Right lobe of liver (tissue), 6 donors: ENCODE measurements around the gene PROZ. TPM values are rescaled to one million over a fixed set of nuclear protein-coding genes. Genes with fewer than 3 reads are reported as not detected.

Source experiments
- ATAC-seq, 4 donors: fragments of 200-7000 bp; cut with Tn5 transposase; one replicate each; pipeline ENCODE4 v1.9.1; 2020; ENCODE audit warnings: mild to moderate bottlenecking in 4 of 4, moderate library complexity in 4 of 4
- DNase-seq, 3 donors: peaks; one replicate each; pipeline ENCODE4 v3.0.0-alpha.2; 2020
- H3K27ac ChIP-seq, 3 donors: fragments of 200-600 bp; one replicate each; pipeline ENCODE4 v1.8.0; 2022
- H3K27me3 ChIP-seq, 2 donors: fragments of 200-600 bp; one replicate each; pipeline ENCODE4 v1.8.0; 2022
- H3K36me3 ChIP-seq, 4 donors: fragments of 200-600 bp; sonication (generic) in 1 of 4; one replicate each; pipeline versions ENCODE4 v1.5.1 to v1.8.0; 2017 to 2022; ENCODE audit warnings: control low read depth in 1 of 4
- H3K4me1 ChIP-seq, 4 donors: fragments of 200-600 bp; sonication (generic) in 1 of 4; one replicate each; pipeline versions ENCODE4 v1.5.1 to v1.8.0; 2017 to 2022; ENCODE audit warnings: control low read depth in 1 of 4
- H3K4me3 ChIP-seq, 3 donors: fragments of 200-600 bp; one replicate each; pipeline ENCODE4 v1.8.0; 2022
- H3K9me3 ChIP-seq, 4 donors: fragments of 200-600 bp; sonication (generic) in 1 of 4; one replicate each; pipeline versions ENCODE4 v1.5.1 to v1.8.0; 2017 to 2022; ENCODE audit warnings: control low read depth in 1 of 4
- CTCF ChIP-seq, 4 donors: fragments of 200-600 bp in 3 of 4; fragments of 450-650 bp in 1 of 4; IDR thresholded peaks; one replicate each; pipeline versions ENCODE4 v1.5.1 to v1.8.0; 2016 to 2022; ENCODE audit warnings: antibody characterized with exemption in 4 of 4, mild to moderate bottlenecking in 2 of 4
- POLR2A ChIP-seq: fragments of 450-650 bp; IDR thresholded peaks from one replicate; pipeline ENCODE4 v1.6.1; 2017; ENCODE audit warnings: antibody characterized with exemption, mild to moderate bottlenecking
- WGBS: methylation state at CpG from one replicate; pipeline ENCODE4 v1.1.6; 2018; ENCODE audit warnings: low coverage, low lambda C conversion rate; ENCODE audit not compliant: insufficient coverage; ENCODE audit errors: missing lambda C conversion rate; 5-methylcytosine and 5-hydroxymethylcytosine counted together
- intact Hi-C, 2 donors: fragments of 100-400 bp; cut with DNase I; formaldehyde crosslinking; loops; one replicate each; pipeline versions ENCODE4 v1.11.2 to v1.14.1; 2022
- total RNA-seq, 6 experiments: library from RNA; depleted of rRNA in 2 of 6; stranded (reverse); fragments of >200 nt in 2 of 6; fragmentation: NEBNext Ultra II Directional in 3 of 6; extraction: Animal tissue kit (Norgen Biotek cat#: 25700) in 3 of 6; gene quantifications; one replicate each; pipeline versions ENCODE4 v1.1.0 to v1.2.4, GENCODE V29; 2016 to 2023
- donor health status: DM: no; HTN: yes; CAD: no.
- donor health status: DM: no; HTN: no; CAD: no.
- donor health status: DM: no; HTN: no; CAD: no.
- donor health status: DM: no; HTN: yes; CAD: no.
- donor health status: DM: no; HTN: yes; CAD: no.

Gene PROZ
- total RNA-seq, 6 experiments from 2014 or later = 11.2 to 71.2 (median 56.9) TPM

DNA sequence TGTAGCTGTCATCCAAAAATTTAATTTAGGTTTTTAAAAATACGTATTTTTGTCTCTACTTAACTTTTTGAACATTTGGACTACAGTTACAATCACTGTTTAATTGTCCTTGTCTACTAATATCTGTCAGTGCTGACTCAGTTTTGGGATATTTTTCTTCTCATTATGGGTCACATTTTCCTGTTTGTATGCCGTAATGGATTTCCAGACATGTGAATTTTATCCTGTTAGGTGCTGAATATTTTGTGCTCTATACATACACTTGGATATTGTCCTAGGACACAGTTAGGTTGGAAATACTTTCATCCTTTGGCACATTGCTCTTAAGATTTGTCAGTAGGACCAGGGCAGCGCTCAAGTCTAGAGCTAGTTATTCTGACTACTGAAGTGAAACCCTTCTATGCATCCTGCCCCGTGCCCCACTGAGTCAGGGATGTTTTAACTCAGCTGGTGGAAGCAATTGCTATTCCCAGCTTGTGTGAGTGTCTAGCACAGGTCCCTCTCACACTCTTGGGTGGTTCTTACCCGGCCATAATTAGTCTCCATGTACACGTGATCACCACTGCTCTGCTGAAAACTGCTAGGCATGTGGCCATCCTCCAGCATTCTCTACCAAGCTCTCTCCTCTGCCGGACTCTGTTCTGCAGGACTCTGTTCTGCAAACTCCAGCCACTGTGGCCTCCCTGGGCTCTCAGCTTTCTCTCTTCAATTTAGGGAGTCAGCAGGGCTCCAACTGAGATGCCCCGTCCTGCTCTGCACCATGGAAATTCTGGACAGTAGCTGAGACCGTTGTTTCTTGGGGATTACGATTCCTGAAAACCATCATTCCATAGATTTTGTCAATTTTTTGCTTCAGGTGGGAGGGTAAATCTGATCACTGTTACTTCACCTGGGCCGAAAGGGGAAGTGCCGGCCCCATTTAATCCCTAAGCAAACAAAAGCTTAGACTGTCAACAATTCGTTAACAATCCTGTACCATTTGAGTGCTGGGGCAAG, 11.1 kb downstream of the PROZ start:
- Histone ChIP-seq H3K27ac (peak overlapping the region in 1 of 3 donors; percentile 6), H3K27me3 (no peaks in the 10 kb centered on the region), H3K36me3 (peaks cover 0 to 42% (median 6%) of the 10 kb centered on the region in 4 donors), H3K4me3 (no peak overlapping the region), H3K9me3 (no peaks in the 10 kb centered on the region), H3K4me1 (no peaks in the 10 kb centered on the region)
- WGBS = 74% methylated on average over 10 of the region's 13 CpGs
- TF ChIP-seq POLR2A (no peak), CTCF (IDR thresholded peaks at IDR 0.05) (no peak)
- ATAC-seq (peak; percentile 19 to 80 (median 50)), DNase-seq (no peak)
- intact Hi-C loops = no loop called here

DNA sequence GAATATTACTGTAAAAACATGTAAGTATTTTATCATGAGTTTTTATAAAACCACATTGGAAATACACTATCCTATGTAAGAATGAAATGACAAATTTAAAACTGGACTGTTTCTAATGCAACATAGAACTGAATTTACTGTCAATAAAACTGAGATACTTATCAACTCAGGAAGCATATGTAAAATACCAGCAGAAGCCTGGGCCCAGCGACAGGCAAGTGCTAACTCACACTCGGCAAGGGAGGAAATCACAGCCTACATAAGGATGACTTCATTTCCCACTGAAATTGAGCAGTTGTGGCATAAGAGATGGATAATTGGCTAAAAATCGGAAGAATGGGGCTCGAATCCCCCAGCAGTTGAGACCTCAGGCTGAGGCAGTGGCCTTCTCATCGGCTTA, 12.1 kb downstream of the PROZ start:
- Histone ChIP-seq H3K4me3 (no peak overlapping the region), H3K27me3 (no peaks in the 10 kb centered on the region), H3K27ac (no peak overlapping the region), H3K9me3 (no peaks in the 10 kb centered on the region), H3K36me3 (peaks cover 0 to 35% (median 6%) of the 10 kb centered on the region in 4 donors), H3K4me1 (no peaks in the 10 kb centered on the region)
- WGBS = 39% methylated on average over 2 of the region's 5 CpGs
- ATAC-seq = no peak
- intact Hi-C loops = no loop called here
- no peak for DNase-seq
- TF ChIP-seq CTCF (IDR thresholded peaks at IDR 0.05) = no peak
- no peak for TF ChIP-seq POLR2A

GRCh38 chr13:113171250-113172125, 13.0 kb downstream of the PROZ start:
- Histone ChIP-seq H3K27ac (no peak overlapping the region), H3K4me1 (no peaks in the 10 kb centered on the region), H3K4me3 (no peak overlapping the region), H3K27me3 (no peaks in the 10 kb centered on the region), H3K9me3 (no peaks in the 10 kb centered on the region), H3K36me3 (peaks cover 0 to 37% (median 6%) of the 10 kb centered on the region in 4 donors)
- TF ChIP-seq CTCF (IDR thresholded peaks at IDR 0.05) (no peak), POLR2A (no peak)
- peak in 1 of 4 donors; percentile 16 for ATAC-seq
- intact Hi-C loops = no loop called here
- DNase-seq = no peak
- 73% methylated on average over 6 of the region's 34 CpGs for WGBS

DNA sequence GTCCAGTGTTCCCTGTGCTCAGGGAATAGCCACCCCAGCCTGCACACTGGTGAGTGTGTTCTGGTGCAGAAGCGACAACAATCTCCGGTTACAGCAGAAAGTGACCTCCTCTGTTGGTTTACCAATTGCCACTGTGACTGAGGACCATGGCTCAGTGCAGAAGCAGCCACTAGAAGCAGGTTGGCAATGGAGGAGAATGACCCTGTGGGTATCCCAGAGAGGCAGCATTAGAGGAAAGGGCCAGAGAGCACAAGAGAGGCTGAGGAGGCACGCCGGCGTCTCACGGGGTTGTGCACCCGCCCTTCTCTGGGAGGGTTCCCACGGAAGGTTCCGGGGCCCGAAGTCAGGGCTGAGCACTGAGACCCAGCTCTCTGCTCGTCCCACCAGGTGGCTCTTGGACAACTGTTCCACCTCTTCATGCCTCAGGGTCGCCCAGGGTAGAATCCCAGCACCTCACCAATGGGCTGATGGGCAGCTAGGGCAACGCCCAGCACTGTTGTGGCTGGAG, 14.0 kb downstream of the PROZ start:
- Histone ChIP-seq H3K4me3 (no peak overlapping the region), H3K27me3 (no peaks in the 10 kb centered on the region), H3K4me1 (no peaks in the 10 kb centered on the region), H3K27ac (no peak overlapping the region), H3K36me3 (peaks cover 0 to 43% (median 8%) of the 10 kb centered on the region in 4 donors), H3K9me3 (no peaks in the 10 kb centered on the region)
- intact Hi-C loops = no loop called here
- no peak for DNase-seq
- no peak for TF ChIP-seq POLR2A
- TF ChIP-seq CTCF (IDR thresholded peaks at IDR 0.05) = no peak
- ATAC-seq = no peak
- 96% methylated on average over 4 of the region's 13 CpGs for WGBS
